Forelimb muscle (tissue), 1 donor: ENCODE results near the gene KCNN3. TPM values are rescaled to one million over a fixed set of nuclear protein-coding genes. Genes with fewer than 3 reads are reported as not detected.

Experiments
- DNase-seq: peaks from one replicate; pipeline ENCODE4 v3.0.0-alpha.2; 2013; ENCODE audit warnings: low read depth
- polyA plus RNA-seq: library from polyadenylated mRNA; unstranded; fragments of 120-200 nt; gene quantifications from one replicate; pipeline ENCODE4 v1.2.1, GENCODE V29; 2013; ENCODE audit not compliant: insufficient read length

The KCNN3 gene
- polyA plus RNA-seq, 1 donor = 10.1 TPM

DNA sequence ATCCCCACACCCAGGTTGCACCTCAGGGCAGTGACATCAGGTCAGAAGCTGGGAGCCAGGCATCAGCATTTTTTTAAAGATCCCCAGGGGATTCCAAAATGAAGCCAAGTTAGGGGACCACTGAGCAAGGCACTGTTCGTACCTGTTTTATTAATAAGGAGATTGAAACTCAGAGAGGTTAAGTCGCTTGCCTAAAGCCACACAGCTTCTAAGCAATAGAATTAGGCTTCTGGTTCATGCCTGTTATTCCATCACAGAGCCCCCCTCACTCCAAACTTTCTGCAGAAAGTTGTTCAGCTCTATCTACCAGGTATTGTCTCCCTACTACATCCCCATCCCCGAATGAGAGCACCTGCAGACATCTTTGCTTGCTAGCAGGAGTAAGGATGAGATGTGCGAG, 28.7 kb downstream of the KCNN3 start:
- DNase-seq = no peak

DNA sequence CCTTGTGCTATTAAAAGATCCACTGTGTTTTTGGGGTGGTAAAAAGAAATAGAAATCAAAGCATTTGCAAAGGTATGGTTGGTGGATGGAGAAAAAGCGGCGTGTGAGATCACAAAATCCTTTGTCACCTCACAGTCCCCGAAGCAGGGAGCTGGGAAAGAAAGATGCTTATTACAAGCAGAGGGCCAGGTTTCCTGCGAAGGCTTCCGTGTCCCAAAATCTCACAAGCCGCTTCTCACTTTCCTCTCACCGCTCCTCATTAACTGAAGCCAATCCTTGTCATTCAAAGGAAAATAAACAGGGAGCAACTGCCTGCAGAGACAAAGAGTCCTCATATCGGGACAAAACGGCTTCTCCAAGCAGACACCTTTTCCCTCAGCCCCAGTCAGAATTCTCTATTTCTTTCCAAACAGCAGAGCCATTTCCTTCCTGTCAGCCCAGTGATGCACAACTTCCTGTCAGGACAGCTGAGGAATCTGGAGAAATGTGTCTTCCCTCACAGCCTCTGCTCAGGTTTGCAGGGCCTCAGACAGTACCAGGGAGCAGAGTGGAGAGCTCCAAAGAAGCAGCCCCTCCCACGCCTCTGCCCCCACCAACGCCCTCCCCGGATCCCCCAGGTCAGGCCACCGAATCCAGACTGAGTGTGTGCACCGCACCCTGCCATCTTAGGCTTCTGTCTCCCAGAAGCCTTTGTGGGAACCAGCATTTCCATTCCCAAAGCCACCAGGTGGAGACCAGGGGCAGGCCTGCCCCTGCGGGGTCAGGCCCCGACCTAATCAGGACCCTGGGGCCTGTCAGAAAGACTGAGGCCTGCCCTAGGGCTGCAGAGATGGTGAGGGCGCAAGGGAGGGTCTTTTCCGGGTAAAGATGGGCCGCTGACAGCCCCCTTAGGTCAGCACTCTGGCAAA, 29.6 kb downstream of the KCNN3 start:
- no peak for DNase-seq

DNA sequence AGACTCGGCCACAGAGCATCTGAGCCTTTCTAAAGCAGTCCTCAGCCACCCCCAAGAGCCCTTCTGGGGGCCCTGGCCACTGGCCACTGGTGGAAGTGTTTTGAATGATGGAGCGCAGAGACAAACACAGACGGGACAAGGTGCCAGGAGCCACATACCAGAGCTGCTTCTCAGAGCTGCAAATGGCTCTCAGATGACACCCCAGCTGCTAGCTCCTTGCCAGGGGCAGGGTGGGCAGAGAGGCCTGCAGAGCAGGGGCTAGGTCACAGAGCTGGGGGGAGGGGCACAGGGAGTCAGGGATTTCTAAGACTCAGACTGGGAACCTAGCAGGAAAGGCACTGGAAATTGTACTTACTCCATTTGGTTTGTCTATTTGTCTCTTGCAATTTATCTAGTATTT, 30.4 kb downstream of the KCNN3 start:
- no peak for DNase-seq

DNA sequence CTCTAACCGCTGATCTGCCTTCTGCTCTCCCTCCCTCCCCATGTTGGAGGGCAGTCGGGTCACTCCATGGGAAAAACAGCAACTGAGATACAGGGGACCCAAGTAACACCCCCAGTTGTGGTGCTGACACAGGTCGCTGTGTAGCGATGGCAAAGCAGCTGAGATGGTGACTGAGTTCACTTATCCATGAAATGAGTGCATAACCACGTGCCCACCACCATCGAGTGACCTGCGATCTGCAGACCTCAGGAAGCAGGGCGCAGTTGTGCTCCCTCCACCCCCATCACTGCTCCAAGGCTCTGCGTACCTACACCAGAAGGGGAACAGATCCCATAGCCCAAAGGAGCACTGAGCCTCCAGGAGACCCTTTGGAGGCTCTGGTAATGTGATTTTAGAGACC, 31.1 kb downstream of the KCNN3 start:
- DNase-seq = no peak

DNA sequence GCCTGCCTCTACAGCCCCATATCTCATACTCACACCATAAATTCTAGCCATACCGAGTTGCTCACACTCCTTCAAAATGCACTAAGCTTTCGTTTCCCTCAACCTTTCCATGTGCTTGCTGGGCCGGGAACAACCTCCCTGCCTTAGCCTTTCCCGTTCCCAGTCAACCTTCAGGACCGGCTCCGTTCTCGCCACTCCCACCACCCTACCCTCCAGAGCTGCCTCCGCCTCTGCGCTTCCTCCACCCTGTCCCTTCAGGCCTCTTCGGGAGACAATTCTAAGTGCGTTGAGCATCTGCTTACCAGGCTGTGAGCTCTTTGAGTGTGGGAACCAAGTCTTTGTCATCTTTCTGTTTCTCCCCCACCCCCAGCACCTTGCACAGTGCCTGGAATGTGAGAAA, 31.6 kb downstream of the KCNN3 start:
- DNase-seq = no peak

DNA sequence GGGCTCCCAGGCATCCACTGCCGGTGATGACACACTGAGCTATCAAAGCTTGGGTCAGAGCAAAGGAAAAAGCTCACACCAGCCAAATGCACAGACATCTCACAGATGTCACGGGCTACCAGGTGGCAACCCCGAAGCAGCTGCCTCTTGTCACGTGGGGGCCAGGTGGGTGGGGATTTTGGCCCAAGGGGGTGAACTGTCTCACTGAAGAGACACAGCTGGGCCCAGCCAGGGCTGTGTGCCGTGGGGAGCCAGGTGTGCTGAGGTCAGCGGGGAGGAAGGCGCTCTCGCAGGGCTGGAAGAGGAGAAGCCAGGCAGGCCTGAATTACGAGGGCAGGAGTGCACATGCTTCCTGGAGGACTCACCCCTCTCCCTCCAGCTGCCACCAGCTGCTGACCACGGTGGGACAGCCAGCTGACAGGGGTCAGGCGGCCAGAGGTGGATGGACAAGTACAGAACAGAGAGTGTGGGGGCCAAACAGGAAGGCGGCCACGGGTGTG, 32.4 kb downstream of the KCNN3 start:
- DNase-seq = no peak

DNA sequence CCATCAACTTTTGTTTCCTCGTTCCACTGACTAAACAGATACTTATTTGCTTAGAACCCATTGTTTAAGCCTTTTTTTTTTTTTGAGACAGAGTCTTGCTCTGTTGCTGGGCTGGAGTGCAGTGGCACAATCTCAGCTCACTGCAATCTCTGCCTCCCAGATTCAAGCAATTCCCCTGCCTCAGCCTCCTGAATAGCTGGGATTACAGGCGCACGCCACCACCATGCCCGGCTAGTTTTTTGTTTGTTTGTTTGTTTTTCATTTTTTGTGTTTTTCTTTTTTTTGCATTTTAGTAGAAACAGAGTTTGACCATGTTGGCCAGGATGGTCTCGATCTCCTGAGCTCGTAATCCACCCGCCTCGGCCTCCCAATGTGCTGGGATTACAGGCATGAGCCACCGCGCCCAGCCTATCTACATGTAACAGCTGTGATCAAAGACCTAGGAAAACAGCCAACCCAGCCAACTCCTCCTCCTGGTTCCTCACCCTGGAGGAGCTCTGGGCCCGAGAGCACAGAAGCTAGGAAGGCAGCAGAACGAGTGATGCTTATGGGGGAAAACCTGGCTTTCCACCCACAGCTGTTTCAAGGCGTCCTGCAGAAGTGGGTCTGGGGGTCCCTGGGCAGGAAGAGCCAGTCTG, 32.9 kb downstream of the KCNN3 start:
- no peak for DNase-seq

DNA sequence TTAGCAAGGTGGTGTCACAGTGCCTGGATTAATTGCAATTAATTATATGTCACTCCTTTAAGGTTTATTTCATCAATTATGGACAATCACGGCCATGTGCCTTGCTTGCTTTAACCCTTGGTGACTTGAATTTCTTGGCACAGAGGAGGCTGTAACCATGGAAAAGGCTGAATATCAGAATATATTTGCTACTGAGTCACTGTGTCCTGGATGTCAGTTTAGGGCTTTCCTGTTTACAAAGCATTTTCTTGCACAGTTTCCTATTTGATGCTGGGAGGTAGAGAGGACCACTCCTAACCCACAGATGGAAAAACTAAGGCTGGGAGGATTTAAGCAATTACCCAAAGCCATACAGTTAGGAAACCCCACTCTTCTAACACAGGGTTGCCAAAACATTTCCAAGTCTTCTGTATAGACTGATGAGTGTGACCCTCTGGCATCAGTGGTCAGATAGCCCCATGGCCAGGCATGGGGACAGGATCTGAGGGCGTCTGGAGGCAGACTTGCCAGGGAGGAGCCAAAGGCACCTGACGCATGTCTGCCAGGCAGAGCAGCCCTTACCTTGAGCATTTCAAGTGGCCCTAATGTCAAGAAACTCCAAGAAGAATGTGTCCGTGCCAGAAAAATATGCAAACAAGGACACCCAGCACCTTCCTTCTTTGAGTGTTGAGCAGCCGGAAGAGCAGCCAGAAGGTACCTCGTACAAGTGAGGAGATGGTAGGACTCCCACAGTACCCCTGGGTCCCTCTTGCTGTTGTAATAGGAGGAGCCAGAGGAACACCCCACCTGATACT, 34.4 kb downstream of the KCNN3 start:
- DNase-seq = no peak

DNA sequence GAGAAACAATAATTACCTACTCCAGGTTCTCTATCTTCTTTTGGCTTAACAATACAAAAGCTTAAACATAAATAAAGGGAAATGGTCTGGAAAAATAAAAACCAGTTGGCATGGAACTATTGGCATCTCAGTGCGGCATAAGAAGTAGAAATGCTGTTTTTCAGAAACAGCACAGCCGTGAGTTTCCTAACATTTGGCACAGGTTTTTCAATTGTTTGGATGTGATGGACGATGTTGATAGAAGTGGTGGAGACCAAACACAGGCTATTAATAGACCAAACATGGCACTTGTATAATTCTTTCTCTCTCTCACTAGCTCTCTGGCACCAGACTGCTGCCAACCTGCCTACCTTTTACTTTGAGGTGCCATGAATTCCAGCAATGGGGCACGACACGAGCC, 36.2 kb downstream of the KCNN3 start:
- DNase-seq = no peak

DNA sequence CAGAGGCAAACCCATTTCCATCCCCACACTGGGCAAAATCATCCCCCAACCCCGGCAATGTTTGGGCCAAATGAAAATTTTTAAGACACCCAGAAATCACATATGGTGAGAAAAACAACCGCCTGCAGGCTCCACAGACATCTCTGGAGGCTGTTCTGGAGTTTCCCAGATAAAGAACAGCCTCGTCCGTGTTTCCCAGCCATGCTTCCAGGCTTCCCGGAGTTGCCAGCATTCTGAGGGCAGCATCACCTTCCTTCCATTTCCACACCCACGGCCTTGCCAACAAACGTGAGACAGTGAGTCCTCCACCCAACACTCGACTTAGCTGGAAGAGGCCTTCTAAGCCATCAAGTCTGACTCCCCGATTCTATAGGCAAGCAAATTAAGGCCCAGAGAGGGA, 36.9 kb downstream of the KCNN3 start:
- no peak for DNase-seq

DNA sequence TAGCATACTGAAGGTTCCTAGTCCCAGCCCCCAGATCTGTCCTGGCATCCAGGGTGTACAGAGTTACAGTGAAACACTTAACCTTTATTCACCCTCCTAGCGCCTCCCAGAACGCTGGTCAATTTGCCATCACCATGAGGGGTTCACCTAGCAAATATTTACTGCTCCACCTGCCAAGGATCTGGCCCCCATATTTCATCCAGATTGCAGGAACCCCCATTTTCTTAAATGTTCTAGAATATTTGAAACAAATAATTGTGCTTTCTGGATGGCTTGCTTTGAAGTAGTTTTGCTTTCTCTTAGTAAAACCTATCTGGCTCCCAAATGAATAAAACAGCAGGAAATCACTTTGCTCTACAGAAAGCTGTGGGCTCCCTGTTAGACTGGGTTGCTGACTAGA, 37.7 kb downstream of the KCNN3 start:
- no peak for DNase-seq

DNA sequence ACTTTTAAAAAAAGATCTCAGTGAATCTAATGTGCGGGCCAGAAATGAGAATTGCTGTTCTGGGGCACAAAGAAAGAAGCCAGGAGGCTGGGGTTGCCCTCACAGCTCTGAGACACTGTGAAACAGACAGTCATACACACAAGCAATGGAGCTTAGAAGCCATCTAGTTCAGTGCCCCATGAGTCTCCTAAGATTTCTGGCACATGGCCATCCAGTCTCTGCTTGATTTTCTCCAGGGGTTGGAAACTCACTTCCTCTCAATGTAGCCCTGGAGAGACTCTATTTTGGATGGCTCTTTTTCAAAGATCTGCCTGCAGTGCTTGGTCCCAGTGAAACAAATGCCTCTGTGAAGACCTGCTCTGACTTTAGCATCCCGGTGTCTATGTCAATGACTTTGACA, 38.6 kb downstream of the KCNN3 start:
- DNase-seq = no peak

DNA sequence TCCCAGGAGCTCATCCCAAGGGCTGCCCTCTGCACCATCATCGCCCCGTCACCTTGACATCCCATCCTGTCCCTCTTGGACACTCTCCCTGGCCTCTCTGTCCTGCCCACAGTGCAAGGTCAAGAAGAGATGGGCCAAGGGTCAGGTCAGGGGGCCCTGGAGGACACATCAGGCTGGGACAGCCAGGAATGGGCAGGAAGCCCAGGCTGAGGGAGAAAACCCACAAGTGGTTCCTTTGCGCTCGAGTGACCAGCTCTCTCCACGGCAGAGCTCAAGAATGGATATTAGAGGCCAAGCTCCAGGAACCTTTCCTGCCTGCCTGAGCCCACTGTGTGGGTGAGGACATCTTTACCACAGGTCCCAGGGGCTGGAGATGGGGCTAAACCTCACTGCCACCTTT, 41.0 kb downstream of the KCNN3 start:
- DNase-seq = no peak

DNA sequence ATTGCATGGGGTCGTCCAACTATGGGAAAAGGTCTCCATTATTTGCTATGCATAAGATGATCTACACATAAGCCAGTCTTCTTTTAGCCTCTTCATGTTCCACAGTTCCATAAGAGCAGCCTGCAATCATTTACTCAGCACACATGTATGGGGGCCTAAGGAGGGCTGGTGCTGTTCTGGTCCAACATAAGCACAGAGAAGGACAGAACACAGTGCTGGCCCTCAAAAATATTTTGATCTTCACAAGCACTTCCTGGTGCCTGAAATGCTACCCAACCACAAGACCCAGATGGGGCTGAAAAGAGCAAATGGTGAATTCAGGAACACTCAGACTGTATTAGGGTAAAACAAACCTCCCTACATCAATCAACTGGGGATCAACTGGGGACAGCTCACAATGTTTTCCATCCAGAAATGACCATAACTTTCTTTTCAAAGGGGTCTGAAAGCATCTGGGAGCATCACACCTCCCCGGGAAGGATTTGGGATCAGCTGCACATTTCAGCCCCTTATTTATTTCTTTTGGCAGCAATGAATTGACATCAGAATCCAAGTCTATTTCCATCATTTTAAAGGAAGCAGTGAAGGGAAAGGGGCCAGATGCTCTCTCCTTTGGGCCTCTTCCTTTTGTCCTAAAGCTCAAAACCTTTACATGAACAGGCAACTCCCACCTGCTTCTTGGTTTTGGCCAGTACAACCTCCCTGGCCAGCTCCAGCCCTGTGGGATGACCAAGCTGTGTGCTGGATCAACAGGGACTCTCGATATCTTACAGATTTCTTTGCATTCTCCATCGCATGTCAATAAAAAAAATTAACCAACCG, 45.7 kb downstream of the KCNN3 start:
- DNase-seq = no peak

DNA sequence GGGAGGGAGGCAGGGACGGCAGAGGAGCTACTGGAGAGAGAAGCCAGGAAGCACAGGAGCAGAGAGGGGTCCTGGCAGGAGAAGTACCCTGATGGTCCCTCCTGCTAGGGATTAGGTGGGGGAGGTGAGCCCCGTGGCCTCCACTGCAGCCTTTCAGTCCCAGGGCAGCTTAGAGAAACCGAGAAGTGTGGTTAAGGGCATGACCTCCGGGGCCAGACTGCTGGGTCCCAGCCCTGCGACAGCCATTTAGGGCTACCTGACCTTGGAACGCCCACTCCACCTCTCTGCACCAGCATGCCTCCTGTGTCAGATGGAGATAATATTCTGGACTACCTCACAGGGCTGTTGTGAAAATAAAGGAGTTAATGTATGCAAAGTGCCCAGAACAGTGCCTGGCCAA, 47.4 kb downstream of the KCNN3 start:
- no peak for DNase-seq

DNA sequence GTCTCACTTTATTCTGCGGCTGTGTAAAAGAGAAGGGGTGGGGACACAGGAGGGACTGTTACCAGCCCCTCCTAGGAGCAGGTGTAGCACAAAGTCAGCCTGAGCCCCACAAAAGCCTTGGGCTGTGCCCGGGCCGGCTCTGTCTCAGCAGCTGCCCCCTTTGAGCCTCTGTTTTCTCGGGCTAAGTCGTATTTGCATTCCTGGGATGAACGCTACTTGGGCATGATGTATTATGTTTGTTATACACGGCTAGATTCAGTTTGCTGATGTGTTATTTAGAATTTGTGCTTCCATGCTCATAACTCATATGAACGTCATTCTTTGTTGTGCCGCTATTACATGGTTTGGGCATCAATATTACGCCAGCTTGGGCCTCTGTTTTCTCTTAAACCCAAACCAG, 47.8 kb downstream of the KCNN3 start:
- no peak for DNase-seq

DNA sequence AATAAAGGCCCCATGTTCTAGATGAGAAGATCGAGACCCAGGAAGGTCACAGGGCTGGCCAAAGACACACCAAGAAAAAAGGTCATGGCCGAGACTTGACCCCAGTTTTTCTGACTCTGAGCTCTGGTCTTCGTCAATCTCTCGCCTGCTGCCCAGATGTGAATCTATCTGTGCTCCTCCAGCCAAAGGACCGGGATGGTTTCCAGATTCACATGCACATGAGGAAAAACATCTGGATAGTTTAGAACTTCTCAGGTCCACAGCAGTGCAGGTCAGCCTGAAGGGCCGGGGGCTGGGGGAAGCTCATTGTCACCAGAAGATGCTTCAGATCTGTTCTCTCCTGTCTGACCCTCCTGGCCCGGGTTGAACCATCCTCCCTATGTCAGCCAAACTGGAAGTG, 49.0 kb downstream of the KCNN3 start:
- no peak for DNase-seq

DNA sequence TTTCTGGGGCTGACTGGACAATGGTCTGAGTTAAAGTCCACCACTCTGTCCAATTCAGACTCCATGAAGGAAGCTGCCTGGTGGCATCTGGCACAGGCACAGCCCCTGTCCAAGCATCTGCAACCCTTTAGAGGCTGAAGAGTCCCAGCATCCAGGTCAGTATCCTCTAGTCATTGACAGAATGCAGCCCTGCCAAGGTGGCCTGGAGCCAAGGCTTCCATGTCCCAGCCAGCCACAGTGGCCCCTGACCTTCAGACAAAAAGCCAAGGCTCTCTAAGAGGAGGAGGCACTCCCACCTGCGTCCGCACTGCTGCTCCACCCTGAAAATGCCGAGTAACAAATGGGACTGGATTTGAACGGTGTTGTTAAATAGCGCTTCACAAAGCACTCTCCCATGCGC, 49.4 kb downstream of the KCNN3 start:
- DNase-seq = no peak

DNA sequence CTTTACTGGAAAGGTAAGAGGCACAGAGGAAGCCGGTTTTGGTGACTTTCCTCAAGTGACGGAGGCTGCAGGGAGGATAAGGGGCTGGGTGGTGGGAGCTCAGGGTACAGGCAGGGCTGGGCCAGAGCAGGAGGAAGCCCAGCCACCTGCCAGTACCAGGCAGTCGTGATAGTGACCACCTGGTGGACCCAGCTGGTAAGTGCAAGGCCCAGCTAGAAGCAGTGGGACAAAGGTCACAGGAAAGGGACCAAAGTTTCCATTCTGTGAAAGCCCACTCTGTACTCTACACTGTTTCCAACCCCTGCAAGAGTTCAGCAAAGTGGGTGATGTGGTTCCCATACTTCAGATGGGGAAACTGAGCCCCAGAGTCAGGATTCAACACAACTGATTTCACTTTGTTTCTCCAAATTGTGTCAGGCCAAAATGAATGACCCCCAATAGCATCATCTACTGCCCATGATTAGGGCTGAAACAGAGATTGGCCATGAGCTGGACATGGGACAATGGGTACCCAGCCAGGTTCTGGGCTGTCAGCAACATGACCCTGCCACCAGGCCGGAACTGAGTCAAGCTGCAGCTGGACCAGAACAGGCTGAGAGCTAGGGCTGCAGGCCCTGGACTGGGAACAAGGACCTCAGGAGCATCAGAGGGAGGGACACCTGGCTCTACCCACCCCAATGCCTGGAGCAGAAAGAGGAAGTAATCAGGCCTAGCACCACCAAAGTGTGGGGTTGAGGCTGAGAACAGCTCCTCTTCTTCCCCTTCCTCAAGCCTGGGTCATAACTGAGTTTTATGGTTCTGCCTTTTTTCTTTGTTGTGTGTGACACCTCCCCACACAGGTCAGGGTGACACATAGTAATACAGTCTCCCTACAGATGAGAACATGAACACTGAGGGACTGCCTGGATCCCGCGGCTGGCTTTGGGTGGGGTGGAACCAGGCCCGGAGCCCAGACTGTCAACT, 50.2 kb downstream of the KCNN3 start:
- no peak for DNase-seq

DNA sequence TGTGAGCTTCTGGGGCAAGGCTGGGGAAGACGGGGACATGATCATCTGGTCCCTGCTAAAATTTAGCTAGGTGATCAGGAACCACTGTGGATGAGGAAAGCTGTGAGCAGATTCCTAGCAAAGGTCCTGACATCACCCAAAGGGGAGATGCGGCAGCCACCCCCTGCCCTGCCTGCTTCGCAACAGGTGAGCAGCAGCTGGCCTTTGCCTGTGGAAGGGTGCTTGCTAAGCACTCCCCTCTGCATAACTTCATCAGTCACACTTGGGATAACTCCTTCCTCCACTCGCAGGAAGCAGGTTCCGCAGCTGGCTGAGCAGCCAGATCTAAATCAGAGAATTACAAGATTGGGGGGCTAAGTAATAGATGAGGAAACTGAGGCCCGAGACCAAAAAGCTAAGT, 51.2 kb downstream of the KCNN3 start:
- DNase-seq = no peak
